NK-92 treated with Interleukin-12 subunit alpha and Interleukin-12 subunit beta, amount 100 ng/mL, for 24 hours (cell line): ENCODE data around the gene DPH3.

ENCODE experiments used
- DNase-seq: peaks from one replicate; lab custom pipeline; 2025; lab: John Stamatoyannopoulos, UW

DPH3 gene

GRCh38 chr3:16290827-16291196 is 26.1 kb upstream of the DPH3 start:
- no peak for DNase-seq

GRCh38 chr3:16290007-16290826 is 25.5 kb upstream of the DPH3 start:
- no peak for DNase-seq

GRCh38 chr3:16289144-16289889 is 24.6 kb upstream of the DPH3 start:
- DNase-seq = no peak

- DNase-seq = no peak
These were observed 23.9 kb upstream of the DPH3 start for GRCh38 chr3:16288664-16289063.

- no peak for DNase-seq
These were observed 22.2 kb upstream of the DPH3 start for GRCh38 chr3:16286751-16287543.

- DNase-seq = peak; percentile 42
These were observed 21.4 kb upstream of the DPH3 start for GRCh38 chr3:16286161-16286560.

- no peak for DNase-seq
These were observed 19.9 kb upstream of the DPH3 start for GRCh38 chr3:16284633-16285032.

GRCh38 chr3:16280671-16281070 is 15.9 kb upstream of the DPH3 start:
- DNase-seq = no peak

- DNase-seq = no peak
These were observed 14.5 kb upstream of the DPH3 start for GRCh38 chr3:16279010-16279801.

- DNase-seq = no peak
These were observed 12.7 kb upstream of the DPH3 start for GRCh38 chr3:16277471-16277870.

GRCh38 chr3:16273867-16274266 is 9.1 kb upstream of the DPH3 start:
- DNase-seq = no peak

- no peak for DNase-seq
These were observed 7.8 kb upstream of the DPH3 start for GRCh38 chr3:16272588-16272987.

GRCh38 chr3:16270855-16271254 is 6.1 kb upstream of the DPH3 start:
- DNase-seq = no peak

GRCh38 chr3:16266714-16267113 is 2.0 kb upstream of the DPH3 start:
- no peak for DNase-seq

- DNase-seq = no peak
These were observed 678 bp upstream of the DPH3 start for GRCh38 chr3:16265455-16265786.

GRCh38 chr3:16264174-16264707 is 502 bp downstream of the DPH3 start:
- DNase-seq = no peak

GRCh38 chr3:16262174-16262573 is 2.6 kb downstream of the DPH3 start:
- no peak for DNase-seq

GRCh38 chr3:16260046-16260445 is 4.7 kb downstream of the DPH3 start:
- DNase-seq = no peak

- no peak for DNase-seq
These were observed 5.9 kb downstream of the DPH3 start for GRCh38 chr3:16258866-16259265.

GRCh38 chr3:16258177-16258576 is 6.6 kb downstream of the DPH3 start:
- no peak for DNase-seq

GRCh38 chr3:16257309-16257708 is 7.4 kb downstream of the DPH3 start:
- DNase-seq = no peak

- DNase-seq = no peak
These were observed 9.0 kb downstream of the DPH3 start for GRCh38 chr3:16255726-16256125.
